GM12873 (cell line): ENCODE results near the gene SYCE1L.

ENCODE experiments used
- CTCF ChIP-seq: IDR thresholded peaks from 2 replicates; pipeline ENCODE4 v1.5.1; 2012; ENCODE audit warnings: low read depth, mild to moderate bottlenecking, moderate library complexity, low read length, control low read depth; ENCODE audit not compliant: insufficient read depth; ENCODE audit errors: missing control alignments

Gene SYCE1L

DNA sequence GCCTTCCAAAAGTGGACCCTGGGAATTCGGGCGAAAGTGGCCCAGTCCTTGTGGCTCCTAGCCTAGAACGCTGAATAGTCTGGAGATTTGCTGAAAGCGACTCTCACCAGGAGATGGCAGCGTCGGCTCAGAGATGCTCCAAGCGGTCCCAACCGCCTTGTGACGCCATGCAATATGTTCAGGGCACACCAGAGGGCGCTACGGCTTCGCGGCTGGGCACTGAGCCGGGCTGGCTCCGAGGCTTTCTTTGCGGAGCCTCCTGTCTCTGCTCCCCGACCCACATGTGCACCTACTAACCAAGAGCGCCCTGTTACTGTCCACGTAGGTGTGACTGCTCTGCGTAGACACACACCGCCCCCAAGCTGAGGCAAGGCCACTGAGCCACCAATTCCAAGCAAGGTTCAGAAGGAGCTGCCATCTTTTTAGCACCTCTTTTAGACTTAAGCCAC lies 36.9 kb downstream of the SYCE1L start:
- peak; percentile 100 for TF ChIP-seq CTCF

- no peak for TF ChIP-seq CTCF
Observed at GRCh38 chr16:77238593-77238992, 39.4 kb downstream of the SYCE1L start.

DNA sequence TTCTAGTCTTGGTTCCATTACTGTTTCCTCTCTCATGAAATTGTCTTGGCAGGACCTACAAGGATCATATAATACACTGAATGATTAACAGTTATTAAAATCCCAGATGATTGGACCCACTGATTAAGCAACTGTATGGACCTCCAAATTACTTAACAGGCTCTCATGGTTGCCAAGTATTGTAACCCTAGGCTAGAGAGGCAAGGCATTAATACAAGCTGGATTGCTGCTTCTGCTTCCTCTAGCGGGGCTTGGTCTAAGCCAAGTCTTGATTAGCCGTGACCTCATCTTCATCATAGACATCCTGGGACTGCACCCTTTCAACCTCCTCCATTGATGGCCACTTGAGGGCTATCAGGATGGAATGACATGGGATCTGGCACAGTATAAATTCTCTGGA lies 46.9 kb downstream of the SYCE1L start:
- TF ChIP-seq CTCF: no peak

DNA sequence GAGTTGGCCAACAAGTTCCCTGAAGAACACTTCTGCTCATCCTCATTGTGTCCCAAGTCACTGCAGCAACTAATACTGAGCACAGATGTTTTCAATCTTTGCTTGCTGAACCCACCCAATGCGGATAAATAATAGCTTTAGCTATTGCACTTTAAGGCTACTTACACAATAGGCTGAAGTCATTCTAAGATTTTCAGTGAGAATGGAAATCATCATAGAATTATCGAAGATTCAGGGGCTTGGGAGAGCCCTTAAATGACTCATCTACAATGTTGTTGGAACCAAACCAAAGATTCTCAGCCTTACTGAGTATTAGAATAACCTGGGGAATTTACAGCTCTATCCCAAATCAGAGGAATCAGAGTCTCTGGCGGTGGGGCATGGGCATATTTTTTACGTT lies 51.2 kb downstream of the SYCE1L start:
- no peak for TF ChIP-seq CTCF
